Measurements from ENCODE around the gene EML2.

The EML2 gene

DNA sequence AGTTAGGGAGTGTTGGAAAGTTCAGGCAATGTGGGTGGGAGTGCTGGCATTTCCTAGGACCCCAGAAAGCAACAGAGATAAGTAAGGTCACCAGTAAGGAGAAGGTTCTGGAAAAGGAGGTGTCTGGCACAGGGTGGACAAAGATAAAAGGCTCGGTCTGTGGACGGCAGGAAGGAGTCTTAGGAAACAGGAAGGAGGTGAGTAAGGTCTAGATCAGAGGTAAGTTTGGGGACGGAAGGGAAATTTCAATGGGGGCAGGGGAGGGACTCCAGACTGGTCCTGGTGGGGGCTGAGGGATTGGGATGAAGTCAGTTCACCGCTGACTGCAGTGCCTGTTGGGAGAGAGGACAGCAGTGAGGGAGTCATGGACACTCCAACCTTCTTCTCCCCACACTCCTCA lies 46.8 kb downstream of the EML2 start:
- FAIRE-seq (no peak), DNase-seq (ENCODE audit: insufficient read length, low spot score) (no peak)
- TF ChIP-seq, protein P1, sequence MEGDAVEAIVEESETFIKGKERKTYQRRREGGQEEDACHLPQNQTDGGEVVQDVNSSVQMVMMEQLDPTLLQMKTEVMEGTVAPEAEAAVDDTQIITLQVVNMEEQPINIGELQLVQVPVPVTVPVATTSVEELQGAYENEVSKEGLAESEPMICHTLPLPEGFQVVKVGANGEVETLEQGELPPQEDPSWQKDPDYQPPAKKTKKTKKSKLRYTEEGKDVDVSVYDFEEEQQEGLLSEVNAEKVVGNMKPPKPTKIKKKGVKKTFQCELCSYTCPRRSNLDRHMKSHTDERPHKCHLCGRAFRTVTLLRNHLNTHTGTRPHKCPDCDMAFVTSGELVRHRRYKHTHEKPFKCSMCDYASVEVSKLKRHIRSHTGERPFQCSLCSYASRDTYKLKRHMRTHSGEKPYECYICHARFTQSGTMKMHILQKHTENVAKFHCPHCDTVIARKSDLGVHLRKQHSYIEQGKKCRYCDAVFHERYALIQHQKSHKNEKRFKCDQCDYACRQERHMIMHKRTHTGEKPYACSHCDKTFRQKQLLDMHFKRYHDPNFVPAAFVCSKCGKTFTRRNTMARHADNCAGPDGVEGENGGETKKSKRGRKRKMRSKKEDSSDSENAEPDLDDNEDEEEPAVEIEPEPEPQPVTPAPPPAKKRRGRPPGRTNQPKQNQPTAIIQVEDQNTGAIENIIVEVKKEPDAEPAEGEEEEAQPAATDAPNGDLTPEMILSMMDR (IDR thresholded peaks at IDR 0.05; ENCODE audit: insufficient read depth, missing control alignments) = no peak

DNA sequence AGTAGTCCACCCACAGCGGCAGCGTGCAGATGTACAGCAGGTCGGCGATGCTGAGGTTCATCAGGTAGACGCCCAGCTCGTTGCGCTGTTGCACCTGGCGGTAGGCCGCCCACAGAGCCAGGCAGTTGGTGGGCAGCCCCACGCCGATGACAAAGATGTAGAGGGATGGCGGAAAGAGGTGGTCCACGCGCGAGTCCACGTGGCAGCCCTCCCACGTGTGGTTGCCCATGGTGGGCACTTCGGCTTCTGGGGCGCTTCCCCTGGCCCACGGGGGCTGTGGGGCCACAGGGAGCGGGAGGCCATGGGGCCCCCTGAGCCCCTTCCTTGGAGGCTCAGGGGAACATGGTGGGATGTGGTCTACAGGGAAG lies 47.6 kb downstream of the EML2 start:
- FAIRE-seq (no peak), DNase-seq (ENCODE audit: insufficient read length, low spot score) (no peak)
- TF ChIP-seq, protein P1 (IDR thresholded peaks at IDR 0.05; ENCODE audit: insufficient read depth, missing control alignments) = no peak

DNA sequence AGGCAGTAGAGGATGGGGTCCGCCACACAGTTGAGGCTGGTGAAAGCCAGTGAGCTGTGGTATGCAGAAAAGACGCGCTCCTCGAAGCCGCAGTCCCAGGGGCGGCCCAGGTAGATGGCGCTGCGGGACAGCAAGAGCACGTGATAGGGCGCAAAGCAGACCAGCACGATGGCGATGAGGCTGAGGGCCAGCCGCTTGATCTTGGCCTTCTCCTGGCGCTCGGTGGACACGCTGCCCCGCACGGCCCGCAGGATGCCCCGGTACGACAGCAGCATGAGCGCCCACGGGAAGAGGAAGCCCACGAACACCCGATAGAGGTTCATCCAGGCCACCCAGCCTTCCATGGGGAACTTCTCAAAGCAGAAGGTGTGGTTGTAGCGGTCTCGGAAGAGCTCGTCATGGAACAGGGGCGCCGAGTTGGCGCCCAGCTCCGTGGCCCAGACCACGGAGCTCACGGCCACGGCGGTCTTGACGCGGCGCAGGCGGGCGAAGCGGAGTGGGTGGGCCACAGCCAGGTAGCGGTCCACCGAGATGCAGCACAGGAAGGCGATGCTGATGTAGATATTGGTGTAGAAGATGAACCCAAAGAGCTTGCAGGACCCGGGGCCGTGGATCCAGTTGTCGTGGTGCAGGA lies 48.1 kb downstream of the EML2 start:
- FAIRE-seq = no peak
- TF ChIP-seq, protein P1 (IDR thresholded peaks at IDR 0.05; ENCODE audit: insufficient read depth, missing control alignments) = peak; percentile 93
- DNase-seq (ENCODE audit: insufficient read length, low spot score) = no peak

DNA sequence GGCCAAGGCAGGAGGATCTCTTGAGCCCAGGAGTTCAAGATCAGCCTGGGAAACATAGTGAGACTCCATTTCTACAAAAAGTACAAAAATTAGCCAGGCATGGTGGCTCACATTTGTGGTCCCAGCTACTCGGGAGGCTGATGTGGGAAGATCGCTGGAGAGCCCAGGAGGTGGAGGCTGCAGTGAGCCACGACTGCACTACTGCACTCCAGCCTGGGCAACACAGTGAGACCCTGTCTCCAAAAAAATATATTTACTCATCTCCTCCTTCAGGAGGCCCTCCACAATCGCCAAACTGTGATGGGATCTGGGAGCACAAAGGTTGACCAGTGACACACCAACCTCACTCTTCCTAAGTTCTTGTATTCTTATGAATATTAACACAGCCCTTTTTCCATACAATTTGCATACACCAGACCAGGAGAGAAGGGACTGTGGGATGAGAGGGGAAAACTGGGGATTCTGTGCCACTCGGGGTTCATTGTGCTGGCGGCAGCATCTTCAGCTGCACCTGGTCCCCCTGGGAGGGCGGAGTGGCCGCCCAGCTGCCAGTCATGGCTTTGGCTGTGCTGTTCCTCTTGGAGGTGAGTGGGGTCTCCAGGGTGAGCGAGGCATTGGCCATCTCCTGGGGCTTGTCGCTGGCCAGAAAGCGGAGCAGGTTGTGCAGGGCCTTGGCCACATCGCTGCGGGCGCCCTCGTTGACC lies 48.7 kb downstream of the EML2 start:
- DNase-seq (ENCODE audit: insufficient read length, low spot score) (no peak), FAIRE-seq (no peak)
- TF ChIP-seq, protein P1 (IDR thresholded peaks at IDR 0.05; ENCODE audit: insufficient read depth, missing control alignments) = no peak

DNA sequence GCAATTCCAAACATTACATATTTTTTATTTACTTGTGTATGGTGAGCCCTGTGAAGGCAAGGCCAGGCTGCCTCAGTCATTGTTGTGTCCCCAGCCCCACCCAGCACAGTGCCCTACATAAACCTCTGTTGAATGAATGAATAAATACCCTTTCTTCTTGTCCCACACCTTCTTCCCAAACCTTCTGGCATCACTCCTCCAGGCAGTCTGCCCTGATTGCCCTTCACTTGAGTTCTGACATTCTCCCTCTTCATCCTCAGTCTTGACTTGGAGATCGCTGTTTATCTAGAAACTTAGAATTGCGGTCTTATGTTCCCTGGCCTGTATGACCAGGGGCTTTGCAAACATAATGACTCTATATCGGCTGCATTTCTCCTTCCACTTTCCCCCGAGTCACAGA lies 49.4 kb downstream of the EML2 start:
- DNase-seq (ENCODE audit: insufficient read length, low spot score) = no peak
- FAIRE-seq = no peak
- TF ChIP-seq, protein P1 (IDR thresholded peaks at IDR 0.05; ENCODE audit: insufficient read depth, missing control alignments) = no peak

DNA sequence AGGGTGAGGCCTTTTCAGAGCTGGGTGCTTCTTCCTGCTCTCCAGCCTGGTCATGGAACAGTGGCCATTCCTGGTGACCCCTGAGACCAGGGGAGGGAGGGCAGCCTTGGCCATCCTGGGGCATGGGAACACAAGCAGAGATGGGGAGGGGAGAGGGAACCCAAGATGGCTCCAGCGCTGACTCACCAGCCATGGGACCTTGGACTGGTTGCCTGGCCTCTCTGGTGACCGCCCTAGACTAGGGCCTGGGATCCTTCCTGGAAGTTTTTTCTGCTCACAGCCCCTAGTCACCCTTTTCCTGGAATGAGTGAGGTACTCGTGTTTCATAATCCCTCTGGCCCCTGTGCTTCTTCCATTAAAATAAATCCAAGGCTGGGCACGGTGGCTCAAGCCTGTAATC lies 51.3 kb downstream of the EML2 start:
- no peak for FAIRE-seq
- no peak for DNase-seq (ENCODE audit: insufficient read length, low spot score)
- TF ChIP-seq, protein P1 (IDR thresholded peaks at IDR 0.05; ENCODE audit: insufficient read depth, missing control alignments) = no peak

DNA sequence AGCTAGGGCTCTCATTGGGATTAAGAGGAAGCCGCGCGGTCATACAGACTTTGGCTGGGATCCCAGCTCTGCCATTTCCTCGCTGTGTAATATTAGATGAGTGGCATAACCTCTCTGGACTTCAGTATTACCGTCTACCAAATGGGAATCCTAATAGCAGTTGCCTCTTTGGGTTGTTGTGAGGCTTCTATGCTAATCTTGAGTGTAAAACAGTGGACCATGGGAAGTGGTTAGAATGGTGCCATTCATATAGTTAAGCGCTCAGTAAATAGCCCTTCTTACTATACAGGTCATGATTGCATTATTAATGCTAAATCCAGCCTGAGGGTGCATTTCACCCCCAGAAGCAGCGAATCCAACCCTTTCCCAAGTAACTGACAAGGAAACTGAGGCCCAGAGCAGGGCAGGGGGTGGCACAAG lies 54.0 kb downstream of the EML2 start:
- no peak for DNase-seq (ENCODE audit: insufficient read length, low spot score)
- TF ChIP-seq, protein P1 (IDR thresholded peaks at IDR 0.05; ENCODE audit: insufficient read depth, missing control alignments) = no peak
- no peak for FAIRE-seq

Measured in D721Med (cell line).